MM.1S (cell line): ENCODE measurements around the gene CA5A.
"Not testable (repeated sequence)": the region's sequence is repeated elsewhere in the genome, so short reads cannot be mapped to it uniquely, and the experiment has no call there.

ENCODE experiments used
- EZH2 ChIP-seq: fragments of 300-600 bp; sonication (generic); optimal IDR thresholded peaks from 2 replicates; pipeline ENCODE3; 2017; ENCODE audit warnings: low read depth, mild to moderate bottlenecking, antibody characterized with exemption, low read length, mixed read lengths
- TF ChIP-seq, protein P1 (sequence below): fragments of 300-600 bp; sonication (generic); IDR thresholded peaks from 2 replicates; pipeline ENCODE4 v1.5.1; 2016; ENCODE audit warnings: antibody characterized with exemption, low read length, mixed read lengths

DNA sequence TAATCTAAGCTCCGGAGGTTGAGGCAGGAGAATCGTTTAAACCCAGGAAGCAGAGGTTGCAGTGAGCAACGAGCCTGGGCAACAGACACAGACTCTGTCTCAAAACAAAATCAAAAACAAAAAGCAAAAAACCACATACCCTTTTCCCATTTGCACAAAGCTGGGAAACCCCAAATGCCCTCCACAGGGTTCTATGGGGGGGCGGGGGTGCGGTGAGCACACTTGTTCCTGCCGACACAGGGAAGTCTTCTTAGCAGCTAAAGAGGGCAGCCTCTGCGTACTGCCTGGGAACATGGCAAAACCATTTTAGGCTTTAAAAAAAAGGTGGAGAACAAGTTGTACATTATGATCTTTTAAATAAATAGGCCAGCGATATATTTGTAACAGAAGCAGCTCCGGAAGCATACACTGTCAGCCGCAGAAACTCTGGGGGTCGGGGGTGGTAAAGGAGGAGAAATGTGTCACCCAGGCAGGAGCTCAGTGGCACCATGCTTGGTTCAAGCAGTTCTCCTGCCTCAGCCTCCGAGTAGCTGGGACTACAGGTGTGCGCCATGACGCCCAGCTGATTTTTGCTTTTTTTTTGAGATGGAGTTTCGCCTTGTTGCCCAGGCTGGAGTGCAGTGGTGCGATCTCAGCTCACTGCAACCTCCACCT, 70.3 kb downstream of the CA5A start:
- TF ChIP-seq, protein P1, sequence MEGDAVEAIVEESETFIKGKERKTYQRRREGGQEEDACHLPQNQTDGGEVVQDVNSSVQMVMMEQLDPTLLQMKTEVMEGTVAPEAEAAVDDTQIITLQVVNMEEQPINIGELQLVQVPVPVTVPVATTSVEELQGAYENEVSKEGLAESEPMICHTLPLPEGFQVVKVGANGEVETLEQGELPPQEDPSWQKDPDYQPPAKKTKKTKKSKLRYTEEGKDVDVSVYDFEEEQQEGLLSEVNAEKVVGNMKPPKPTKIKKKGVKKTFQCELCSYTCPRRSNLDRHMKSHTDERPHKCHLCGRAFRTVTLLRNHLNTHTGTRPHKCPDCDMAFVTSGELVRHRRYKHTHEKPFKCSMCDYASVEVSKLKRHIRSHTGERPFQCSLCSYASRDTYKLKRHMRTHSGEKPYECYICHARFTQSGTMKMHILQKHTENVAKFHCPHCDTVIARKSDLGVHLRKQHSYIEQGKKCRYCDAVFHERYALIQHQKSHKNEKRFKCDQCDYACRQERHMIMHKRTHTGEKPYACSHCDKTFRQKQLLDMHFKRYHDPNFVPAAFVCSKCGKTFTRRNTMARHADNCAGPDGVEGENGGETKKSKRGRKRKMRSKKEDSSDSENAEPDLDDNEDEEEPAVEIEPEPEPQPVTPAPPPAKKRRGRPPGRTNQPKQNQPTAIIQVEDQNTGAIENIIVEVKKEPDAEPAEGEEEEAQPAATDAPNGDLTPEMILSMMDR: not testable (repeated sequence)
- TF ChIP-seq EZH2: not testable (repeated sequence)
